ENCODE results near the gene RTN4IP1.

DNA sequence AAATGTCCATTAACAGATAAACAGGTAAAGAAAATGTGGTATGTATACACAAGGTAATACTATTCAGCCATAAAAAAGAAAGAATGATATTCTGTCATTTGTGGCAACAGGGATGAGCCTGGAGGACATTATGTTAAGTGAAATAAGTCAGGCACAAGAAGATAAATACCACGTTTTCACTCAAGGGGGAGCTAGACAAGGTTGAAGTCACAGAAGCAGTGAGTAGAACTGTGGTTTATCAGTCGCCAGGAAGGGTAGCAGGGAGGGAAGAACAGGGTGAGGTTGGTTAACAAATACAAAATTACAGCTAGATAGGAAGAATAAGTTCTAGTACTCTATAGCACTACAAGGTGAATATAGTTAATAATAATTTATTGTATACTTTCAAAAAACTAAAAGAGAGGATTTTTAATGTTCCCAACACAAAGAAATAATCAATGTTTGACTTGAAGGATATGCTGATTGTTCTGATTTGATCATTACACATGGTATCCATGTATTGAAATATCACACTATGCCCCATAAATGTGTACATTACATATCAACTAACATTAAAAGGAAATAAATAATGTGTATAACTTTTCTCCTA is 21.1 kb downstream of the RTN4IP1 start:
- TF ChIP-seq, protein P1, sequence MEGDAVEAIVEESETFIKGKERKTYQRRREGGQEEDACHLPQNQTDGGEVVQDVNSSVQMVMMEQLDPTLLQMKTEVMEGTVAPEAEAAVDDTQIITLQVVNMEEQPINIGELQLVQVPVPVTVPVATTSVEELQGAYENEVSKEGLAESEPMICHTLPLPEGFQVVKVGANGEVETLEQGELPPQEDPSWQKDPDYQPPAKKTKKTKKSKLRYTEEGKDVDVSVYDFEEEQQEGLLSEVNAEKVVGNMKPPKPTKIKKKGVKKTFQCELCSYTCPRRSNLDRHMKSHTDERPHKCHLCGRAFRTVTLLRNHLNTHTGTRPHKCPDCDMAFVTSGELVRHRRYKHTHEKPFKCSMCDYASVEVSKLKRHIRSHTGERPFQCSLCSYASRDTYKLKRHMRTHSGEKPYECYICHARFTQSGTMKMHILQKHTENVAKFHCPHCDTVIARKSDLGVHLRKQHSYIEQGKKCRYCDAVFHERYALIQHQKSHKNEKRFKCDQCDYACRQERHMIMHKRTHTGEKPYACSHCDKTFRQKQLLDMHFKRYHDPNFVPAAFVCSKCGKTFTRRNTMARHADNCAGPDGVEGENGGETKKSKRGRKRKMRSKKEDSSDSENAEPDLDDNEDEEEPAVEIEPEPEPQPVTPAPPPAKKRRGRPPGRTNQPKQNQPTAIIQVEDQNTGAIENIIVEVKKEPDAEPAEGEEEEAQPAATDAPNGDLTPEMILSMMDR (conservative IDR thresholded peaks at IDR 0.05) = peak; percentile 60
- no peak for TF ChIP-seq ZFX (IDR thresholded peaks at IDR 0.05)
